Neural cell (in vitro differentiated cells): ENCODE measurements around the gene MYO1H. TPM values are rescaled to one million over a fixed set of nuclear protein-coding genes. Genes with fewer than 3 reads are reported as not detected.

Source experiments
- polyA plus RNA-seq: library from polyadenylated mRNA; depleted of rRNA; stranded (reverse); fragments of >200 nt; gene quantifications from 2 replicates; pipeline ENCODE4 v1.2.3, GENCODE V29; 2014

Gene MYO1H
- polyA plus RNA-seq, 1 donor from 2014 or later, result 10.6 TPM

Other genes with a start within 250 kb of the MYO1H start
- gene ACACB, start 231.3 kb upstream of the MYO1H start, polyA plus RNA-seq, result 0.22 TPM in 2 replicates
- 0.14 and 0.30 TPM in 2 replicates for gene FOXN4, start 38.6 kb upstream of the MYO1H start, polyA plus RNA-seq
- 69.4 and 69.9 TPM in 2 replicates for gene KCTD10, start 129.4 kb downstream of the MYO1H start, polyA plus RNA-seq
- gene UBE3B, start 129.7 kb downstream of the MYO1H start, polyA plus RNA-seq, result 21.7 and 22.6 TPM in 2 replicates
- gene MMAB, start 225.6 kb downstream of the MYO1H start, polyA plus RNA-seq, result 43.2 and 52.6 TPM in 2 replicates
- 45.7 and 65.5 TPM in 2 replicates for gene MVK, start 225.9 kb downstream of the MYO1H start, polyA plus RNA-seq